ENCODE measurements around the gene TOM1L1. TPM values are rescaled to one million over a fixed set of nuclear protein-coding genes. Genes with fewer than 3 reads are reported as not detected.

Gene TOM1L1
- total RNA-seq, 2 experiments from 2014 or later = not detected

- Histone ChIP-seq H3K79me2 (ENCODE audit: insufficient read depth, low read depth, low read length) (peaks cover 45% of the 10 kb centered on the region), H3K9me3 (ENCODE audit: low read length) (no peaks in the 10 kb centered on the region), H3K4me2 (ENCODE audit: low read length) (peak overlapping the region; percentile 89), H3K36me3 (ENCODE audit: insufficient read depth, low read length) (peaks cover 34% of the 10 kb centered on the region), H2AFZ (ENCODE audit: low read length) (peak overlapping the region; percentile 90; the same call in 1 of the 2 replicates), H3K9me2 (ENCODE audit: insufficient read depth, low read length) (no peaks in the 10 kb centered on the region; the same call in 1 of the 2 replicates), H3K4me3 (ENCODE audit: low read depth, low read length, poor library complexity, severe bottlenecking) (peak overlapping the region; percentile 93), H4K20me1 (ENCODE audit: insufficient read depth, low read length) (no peaks in the 10 kb centered on the region), H3K27ac (ENCODE audit: low read depth, low read length, poor library complexity, severe bottlenecking) (peak overlapping the region; percentile 54), H3K4me1 (ENCODE audit: insufficient read depth, low read length, poor library complexity, severe bottlenecking) (peaks cover 24% of the 10 kb centered on the region)
- no TSS peak for BruUV-seq (replicated peaks)
- TF ChIP-seq CTCF (conservative IDR thresholded peaks at IDR 0.05; ENCODE audit: low read length) (peak; percentile 76; the same call in 1 of the 2 replicates), EZH2phosphoT487 (IDR thresholded peaks at IDR 0.05; ENCODE audit: borderline replicate concordance, low read depth, low read length) (no peak)
- peak; percentile 74 for DNase-seq (ENCODE audit: low spot score)
- intact Hi-C loops (cut with micrococcal nuclease; ENCODE audit: unreplicated experiment) = loop anchor here (5.0 kb wide), 2 partner anchors 200 to 770 kb away; no protein-coding TSS in a partner anchor
- CTCF ChIA-PET (ENCODE audit: unreplicated experiment) = no interaction called here
- POLR2A ChIA-PET = interaction anchor here (0.6 kb wide), 1 partner anchor 518 kb away, joined by 4 read pairs; no protein-coding TSS in a partner anchor
Observed at GRCh38 chr17:54967621-54968261, 67.1 kb downstream of the TOM1L1 start.

- Histone ChIP-seq H3K4me3 (ENCODE audit: low read depth, low read length, poor library complexity, severe bottlenecking) (peak within 1 kb of the TSS; percentile 93), H3K9me3 (ENCODE audit: low read length) (no peaks in the 10 kb centered on the region), H3K36me3 (ENCODE audit: insufficient read depth, low read length) (peaks cover 27% of the 10 kb centered on the region), H2AFZ (ENCODE audit: low read length) (peak within 1 kb of the TSS; percentile 90), H4K20me1 (ENCODE audit: insufficient read depth, low read length) (no peaks in the 10 kb centered on the region), H3K4me2 (ENCODE audit: low read length) (peak within 1 kb of the TSS; percentile 89), H3K27ac (ENCODE audit: low read depth, low read length, poor library complexity, severe bottlenecking) (peak within 1 kb of the TSS; percentile 54), H3K79me2 (ENCODE audit: insufficient read depth, low read depth, low read length) (peaks cover 45% of the 10 kb centered on the region), H3K4me1 (ENCODE audit: insufficient read depth, low read length, poor library complexity, severe bottlenecking) (peaks cover 23% of the 10 kb centered on the region), H3K9me2 (ENCODE audit: insufficient read depth, low read length) (no peaks in the 10 kb centered on the region; the same call in 1 of the 2 replicates)
- peak; percentile 98 for DNase-seq (ENCODE audit: low spot score)
- peak; percentile 59; the same call in 1 of the 2 replicates for TF ChIP-seq CTCF (conservative IDR thresholded peaks at IDR 0.05; ENCODE audit: low read length)
- no peak for TF ChIP-seq EZH2phosphoT487 (IDR thresholded peaks at IDR 0.05; ENCODE audit: borderline replicate concordance, low read depth, low read length)
- no TSS peak for BruUV-seq (replicated peaks)
- POLR2A ChIA-PET = interaction anchor here (0.6 to 2.0 kb wide), 2 partner anchors 11 to 517 kb away, joined by 4 to 7 read pairs; no protein-coding TSS in a partner anchor
- intact Hi-C loops (cut with micrococcal nuclease; ENCODE audit: unreplicated experiment) = loop anchor here (5.0 kb wide), 2 partner anchors 199 to 769 kb away; no protein-coding TSS in a partner anchor
- CTCF ChIA-PET (ENCODE audit: unreplicated experiment) = no interaction called here
Observed at GRCh38 chr17:54968262-54968987, 67.8 kb downstream of the TOM1L1 start, which contains the start of the genes COX11 and STXBP4. Gene COX11 (minus strand): TSS chr17:54968654. CDS start chr17:54968646, 8 bp downstream. Gene STXBP4 (plus strand): TSS chr17:54968765. CDS start chr17:54986220, 17,455 bp downstream.
